HepG2 (cell line): ENCODE data around the gene EPN2. TPM values are rescaled to one million over a fixed set of nuclear protein-coding genes. Genes with fewer than 3 reads are reported as not detected.

Source experiments
- ARID2 ChIP-seq: sonication (generic); formaldehyde crosslinking; IDR thresholded peaks from 2 replicates; pipeline ENCODE4 v1.8.1; 2022; ENCODE audit warnings: mild to moderate bottlenecking, missing genetic modification reagents, borderline replicate concordance
- ARNTL ChIP-seq: sonication (generic); formaldehyde crosslinking; IDR thresholded peaks from 2 replicates; pipeline ENCODE4 v1.4.0; 2020; ENCODE audit warnings: mild to moderate bottlenecking, missing genetic modification reagents
- GATAD2A ChIP-seq: IDR thresholded peaks from 2 replicates; pipeline ENCODE4 v1.6.1; 2016
- GMEB2 ChIP-seq: IDR thresholded peaks from 2 replicates; pipeline ENCODE4 v1.6.1; 2016; ENCODE audit warnings: missing biosample characterization, missing genetic modification reagents, low read depth
- HOXA3 ChIP-seq: sonication (generic); formaldehyde crosslinking; IDR thresholded peaks from 2 replicates; pipeline ENCODE4 v1.5.0; 2020; ENCODE audit warnings: missing genetic modification reagents
- MATR3 ChIP-seq: sonication (generic); formaldehyde crosslinking; IDR thresholded peaks from 2 replicates; pipeline ENCODE4 v1.4.0; 2020; ENCODE audit warnings: missing genetic modification reagents
- NCOR1 ChIP-seq: fragments of 200-600 bp; sonication (generic); IDR thresholded peaks from 2 replicates; pipeline ENCODE4 v1.7.0; 2017; ENCODE audit warnings: antibody characterized with exemption, low read length, borderline replicate concordance
- PHB2 ChIP-seq: fragments of 450-650 bp; IDR thresholded peaks from 2 replicates; pipeline ENCODE4 v1.6.1; 2018; ENCODE audit not compliant: partially characterized antibody
- RFXANK ChIP-seq: IDR thresholded peaks from 2 replicates; pipeline ENCODE4 v1.6.1; 2016
- SNAPC2 ChIP-seq: sonication (generic); formaldehyde crosslinking; IDR thresholded peaks from 2 replicates; pipeline ENCODE4 v1.8.1; 2022; ENCODE audit warnings: mild to moderate bottlenecking, missing genetic modification reagents
- SOX13 ChIP-seq, 3 experiments: fragments of 450-650 bp in 1 of 3; sonication (generic) in 1 of 3; formaldehyde crosslinking in 1 of 3; IDR thresholded peaks in 2 of 3; conservative IDR thresholded peaks in 1 of 3; 2 replicates each; pipeline versions ENCODE4 v1.5.0 to v1.6.1; 2016 to 2020; ENCODE audit warnings: antibody characterized with exemption in 1 of 3, mild to moderate bottlenecking in 1 of 3, missing compliant biosample characterization in 1 of 3, missing genetic modification reagents in 1 of 3, moderate library complexity in 1 of 3
- SP5 ChIP-seq: IDR thresholded peaks from 2 replicates; pipeline ENCODE4 v1.6.1; 2016; ENCODE audit warnings: low read depth, borderline replicate concordance
- ZBTB3 ChIP-seq: sonication (generic); formaldehyde crosslinking; IDR thresholded peaks from 2 replicates; pipeline ENCODE4 v1.4.0; 2020; ENCODE audit warnings: low read depth, mild to moderate bottlenecking, moderate library complexity, missing genetic modification reagents, borderline replicate concordance
- ZBTB33 ChIP-seq: sonication (generic); formaldehyde crosslinking; IDR thresholded peaks from 2 replicates; pipeline ENCODE4 v1.4.0; 2020; ENCODE audit warnings: missing genetic modification reagents
- ZC3H4 ChIP-seq: sonication (generic); formaldehyde crosslinking; IDR thresholded peaks from 2 replicates; pipeline ENCODE4 v1.4.0; 2020; ENCODE audit warnings: missing genetic modification reagents, borderline replicate concordance
- ZNF362 ChIP-seq: sonication (generic); formaldehyde crosslinking; IDR thresholded peaks from 2 replicates; pipeline ENCODE4 v1.4.0; 2020; ENCODE audit warnings: missing genetic modification reagents, mild to moderate bottlenecking, borderline replicate concordance
- ZNF383 ChIP-seq: sonication (generic); formaldehyde crosslinking; IDR thresholded peaks from 2 replicates; pipeline ENCODE4 v1.4.0; 2020; ENCODE audit warnings: missing genetic modification reagents, mild to moderate bottlenecking, borderline replicate concordance
- ZNF431 ChIP-seq: sonication (generic); formaldehyde crosslinking; IDR thresholded peaks from 2 replicates; pipeline ENCODE4 v1.9.0; 2022; ENCODE audit warnings: missing genetic modification reagents, low read depth, mild to moderate bottlenecking, borderline replicate concordance
- ZNF563 ChIP-seq: sonication (generic); formaldehyde crosslinking; IDR thresholded peaks from 2 replicates; pipeline ENCODE4 v1.8.0; 2022; ENCODE audit warnings: mild to moderate bottlenecking, moderate library complexity, missing genetic modification reagents
- ZNF800 ChIP-seq: sonication (generic); formaldehyde crosslinking; IDR thresholded peaks from 2 replicates; pipeline ENCODE4 v1.4.0; 2020; ENCODE audit warnings: missing genetic modification reagents
- ZNF83 ChIP-seq: sonication (generic); formaldehyde crosslinking; IDR thresholded peaks from 2 replicates; pipeline ENCODE4 v1.4.0; 2020; ENCODE audit warnings: missing genetic modification reagents, mild to moderate bottlenecking, borderline replicate concordance
- ZSCAN9 ChIP-seq: IDR thresholded peaks from 2 replicates; pipeline ENCODE4 v1.6.1; 2016; ENCODE audit warnings: borderline replicate concordance
- polyA plus RNA-seq, 8 experiments: library from polyadenylated mRNA; depleted of rRNA in 3 of 8; stranded (reverse) in 7 of 8; unstranded in 1 of 8; fragments of >200 nt; fragmentation: Illumina TruSeq in 4 of 8; extraction: Trizol in 4 of 8; gene quantifications; 2 replicates each; pipeline versions ENCODE4 v1.2.1 to v1.2.3, GENCODE V29; 2011 to 2016; ENCODE audit warnings: low read depth in 4 of 8, missing spikeins in 1 of 8, mixed read lengths in 1 of 8; ENCODE audit not compliant: insufficient read depth in 1 of 8
- total RNA-seq, 5 experiments: library from RNA; depleted of rRNA; stranded (reverse); fragments of >200 nt; fragmentation: Illumina TruSeq; extraction: Trizol; gene quantifications; 2 replicates each; pipeline ENCODE4 v1.2.3, GENCODE V29; 2016; ENCODE audit warnings: low read depth in 1 of 5

EPN2 gene
- total and polyA plus RNA-seq, 2 of the 13 experiments (the other 11 are each of a cell fraction or from before 2014, with no cell fraction given) = 7.8 to 19.2 TPM

- TF ChIP-seq SOX13 (IDR thresholded peaks at IDR 0.05) = peak; percentile 42; the same call in 1 of the 2 replicates
- peak in 1 of 2 experiments; percentile 73; a peak in 1 of 4 replicates for TF ChIP-seq SOX13 (CRISPR knock-in tag; conservative IDR thresholded peaks at IDR 0.05 in 1 of 2, IDR thresholded peaks at IDR 0.05 in 1 of 2)
- peak; percentile 66 for TF ChIP-seq HOXA3 (CRISPR knock-in tag)
- no peak for TF ChIP-seq ZNF83 (CRISPR knock-in tag)
- no peak for TF ChIP-seq ZBTB3 (CRISPR knock-in tag)
- no peak for TF ChIP-seq RFXANK (CRISPR knock-in tag)
- TF ChIP-seq ZC3H4 (CRISPR knock-in tag) = peak; percentile 25
- peak; percentile 62 for TF ChIP-seq ZSCAN9 (CRISPR knock-in tag)
- TF ChIP-seq ZNF431 (CRISPR knock-in tag) = no peak
- TF ChIP-seq ARID2 (CRISPR knock-in tag) = peak; percentile 20; the same call in 1 of the 2 replicates
- TF ChIP-seq ARNTL (CRISPR knock-in tag) = no peak
- no peak for TF ChIP-seq ZNF383 (CRISPR knock-in tag)
- peak; percentile 95 for TF ChIP-seq NCOR1
- TF ChIP-seq SNAPC2 = no peak
- no peak for TF ChIP-seq ZNF563 (CRISPR knock-in tag)
- 0 out of 2 replicates have a peak, but pooled peaks have one; percentile 19 for TF ChIP-seq ZBTB33
- TF ChIP-seq GMEB2 (CRISPR knock-in tag) = no peak
- TF ChIP-seq SP5 (CRISPR knock-in tag) = peak; percentile 70; the same call in 1 of the 2 replicates
- peak; percentile 84 for TF ChIP-seq GATAD2A (CRISPR knock-in tag)
- TF ChIP-seq ZNF362 (CRISPR knock-in tag) = no peak; the same call in 1 of the 2 replicates
- TF ChIP-seq PHB2 = no peak
- 0 out of 2 replicates have a peak, but pooled peaks have one; percentile 39 for TF ChIP-seq ZNF800
- TF ChIP-seq MATR3 (CRISPR knock-in tag) = no peak
Measured at GRCh38 chr17:19338031-19338990, 101.1 kb downstream of the EPN2 start (continued).
